Esophagus squamous epithelium (tissue), 5 donors: Measurements from ENCODE around the gene PADI4. TPM values are rescaled to one million over a fixed set of nuclear protein-coding genes. Genes with fewer than 3 reads are reported as not detected.

Experiments
- DNase-seq: peaks from one replicate; lab custom pipeline; 2025; lab: John Stamatoyannopoulos, UW
- H3K27ac ChIP-seq, 4 donors: fragments of 200-600 bp; sonication (generic); one replicate each; pipeline ENCODE4 v1.5.1; 2016 to 2019; ENCODE audit warnings: mild to moderate bottlenecking in 1 of 4
- H3K27me3 ChIP-seq, 4 donors: fragments of 200-600 bp; sonication (generic); 1 replicate in 3 of 4; 2 replicates in 1 of 4; pipeline versions ENCODE4 v1.5.1 to v1.6.0; 2017 to 2021; ENCODE audit warnings: antibody characterized with exemption in 1 of 4
- H3K36me3 ChIP-seq, 3 donors: fragments of 200-600 bp; sonication (generic); one replicate each; pipeline ENCODE4 v1.5.1; 2016 to 2019
- H3K4me1 ChIP-seq, 3 donors: fragments of 200-600 bp; sonication (generic); one replicate each; pipeline ENCODE4 v1.5.1; 2017 to 2019
- H3K4me3 ChIP-seq, 4 donors: fragments of 200-600 bp; sonication (generic); 1 replicate in 3 of 4; 2 replicates in 1 of 4; pipeline ENCODE4 v1.5.1; 2016 to 2019; ENCODE audit warnings: mild to moderate bottlenecking in 2 of 4, moderate library complexity in 1 of 4
- H3K9me3 ChIP-seq, 3 donors: fragments of 200-600 bp; sonication (generic); one replicate each; pipeline ENCODE4 v1.5.1; 2016 to 2019
- CTCF ChIP-seq, 6 experiments: fragments of 450-650 bp in 4 of 6; fragments of 200-600 bp in 2 of 6; sonication (generic) in 2 of 6; IDR thresholded peaks; one replicate each; pipeline ENCODE4 v1.5.1; 2016 to 2019; ENCODE audit warnings: antibody characterized with exemption in 6 of 6, mild to moderate bottlenecking in 4 of 6, moderate library complexity in 4 of 6
- POLR2A ChIP-seq, 4 donors: fragments of 450-650 bp; IDR thresholded peaks; one replicate each; pipeline ENCODE4 v1.6.1; 2017; ENCODE audit warnings: antibody characterized with exemption in 4 of 4, mild to moderate bottlenecking in 4 of 4, moderate library complexity in 3 of 4
- WGBS, 2 donors: methylation state at CpG; one replicate each; pipeline ENCODE4 v1.1.5; 2018; 5-methylcytosine and 5-hydroxymethylcytosine counted together
- intact Hi-C: fragments of 100-400 bp; cut with DNase I; formaldehyde crosslinking; loops from one replicate; pipeline ENCODE4 v1.15.0; 2022
- total RNA-seq, 4 donors: library from RNA; depleted of rRNA; stranded (reverse); fragments of >200 nt; gene quantifications; one replicate each; pipeline ENCODE4 v1.1.0, GENCODE V29; 2016
- donor health status: DM: yes; HTN: yes; CAD: no.

Gene PADI4
- total RNA-seq, 4 donors from 2014 or later = not detected

GRCh38 chr1:17371896-17372295 lies 63.9 kb downstream of the PADI4 start, which contains the start of gene PADI6:
TSS of gene PADI6 (plus strand) at chr1:17372196. CDS start at chr1:17372246, 50 bp downstream.
- Histone ChIP-seq H3K9me3 (no peaks in the 10 kb centered on the region), H3K36me3 (no peaks in the 10 kb centered on the region), H3K4me3 (no peak within 1 kb of the TSS), H3K27me3 (peaks cover 0 to 40% (median 0%) of the 10 kb centered on the region in 4 donors), H3K27ac (no peak within 1 kb of the TSS), H3K4me1 (no peaks in the 10 kb centered on the region)
- 42% methylated on average over 2 of the region's 7 CpGs; no CpG with 5 or more reads in 1 of the 2 donors for WGBS, 2 donors
- no peak for DNase-seq
- TF ChIP-seq POLR2A (IDR thresholded peaks at IDR 0.05) = no peak
- TF ChIP-seq CTCF (IDR thresholded peaks at IDR 0.05) = no peak
- intact Hi-C loops = no loop called here

GRCh38 chr1:17372955-17373354 lies 65.0 kb downstream of the PADI4 start:
- H3K9me3 ChIP-seq = no peaks in the 10 kb centered on the region
- TF ChIP-seq POLR2A (IDR thresholded peaks at IDR 0.05) (no peak), CTCF (IDR thresholded peaks at IDR 0.05) (no peak)
- H3K4me1 ChIP-seq = peaks cover 0 to 7% (median 0%) of the 10 kb centered on the region in 3 donors
- H3K36me3 ChIP-seq = no peaks in the 10 kb centered on the region
- no peak overlapping the region for H3K27ac ChIP-seq
- intact Hi-C loops = no loop called here
- 71 to 80% methylated on average over 4 to 8 of the region's 18 CpGs for WGBS, 2 donors
- no peak for DNase-seq
- no peak overlapping the region for H3K4me3 ChIP-seq
- H3K27me3 ChIP-seq = peaks cover 0 to 40% (median 0%) of the 10 kb centered on the region in 4 donors

- intact Hi-C loops = no loop called here
- H3K9me3 ChIP-seq = no peaks in the 10 kb centered on the region
- peaks cover 0 to 7% (median 0%) of the 10 kb centered on the region in 3 donors for H3K4me1 ChIP-seq
- H3K4me3 ChIP-seq = no peak overlapping the region
- H3K36me3 ChIP-seq = no peaks in the 10 kb centered on the region
- DNase-seq = no peak
- WGBS, 2 donors = 85 to 87% methylated on average over 10 of the region's 10 CpGs
- TF ChIP-seq POLR2A (IDR thresholded peaks at IDR 0.05) (no peak), CTCF (IDR thresholded peaks at IDR 0.05) (no peak)
- H3K27me3 ChIP-seq = peaks cover 0 to 47% (median 0%) of the 10 kb centered on the region in 4 donors
- H3K27ac ChIP-seq = no peak overlapping the region
Observed at GRCh38 chr1:17375651-17376050, 67.7 kb downstream of the PADI4 start.

GRCh38 chr1:17377325-17377953 lies 69.4 kb downstream of the PADI4 start:
- no peaks in the 10 kb centered on the region for H3K9me3 ChIP-seq
- TF ChIP-seq POLR2A (IDR thresholded peaks at IDR 0.05) (no peak), CTCF (IDR thresholded peaks at IDR 0.05) (no peak)
- peaks cover 0 to 7% (median 0%) of the 10 kb centered on the region in 3 donors for H3K4me1 ChIP-seq
- intact Hi-C loops = no loop called here
- no peak for DNase-seq
- no peaks in the 10 kb centered on the region for H3K36me3 ChIP-seq
- WGBS, 2 donors = 14 to 23% methylated on average over 16 of the region's 16 CpGs
- H3K27ac ChIP-seq = no peak overlapping the region
- H3K4me3 ChIP-seq = no peak overlapping the region
- H3K27me3 ChIP-seq = peaks cover 0 to 54% (median 0%) of the 10 kb centered on the region in 4 donors

GRCh38 chr1:17381161-17381560 lies 73.2 kb downstream of the PADI4 start:
- 75 to 86% methylated on average over 2 of the region's 2 CpGs for WGBS, 2 donors
- no peak for TF ChIP-seq POLR2A (IDR thresholded peaks at IDR 0.05)
- no peak for TF ChIP-seq CTCF (IDR thresholded peaks at IDR 0.05)
- Histone ChIP-seq H3K36me3 (no peaks in the 10 kb centered on the region), H3K4me3 (no peak overlapping the region), H3K4me1 (peaks cover 0 to 7% (median 0%) of the 10 kb centered on the region in 3 donors), H3K27me3 (peaks cover 0 to 48% (median 0%) of the 10 kb centered on the region in 4 donors), H3K9me3 (no peaks in the 10 kb centered on the region), H3K27ac (no peak overlapping the region)
- intact Hi-C loops = no loop called here
- DNase-seq = no peak
